DND-41 (cell line): ENCODE measurements around the gene SLC37A3.
"Not testable (repeated sequence)": the region's sequence is repeated elsewhere in the genome, so short reads cannot be mapped to it uniquely, and the experiment has no call there.

Experiments
- ATAC-seq: fragments of 200-7000 bp; cut with Tn5 transposase; 3 replicates; pipeline ENCODE4 v1.9.1; 2021; ENCODE audit warnings: low read depth; ENCODE audit not compliant: insufficient read depth
- DNase-seq: peaks from one replicate; pipeline ENCODE4 v3.0.0-alpha.2; 2020
- H2AFZ ChIP-seq: 2 replicates; pipeline ENCODE4 v1.6.0; 2012; ENCODE audit warnings: low read depth, low read length
- H3K27ac ChIP-seq: 2 replicates; pipeline ENCODE4 v1.5.1; 2012; ENCODE audit warnings: low read length, inconsistent platforms
- H3K27me3 ChIP-seq: fragments of 200-600 bp; sonication (generic); 2 replicates; pipeline ENCODE4 v1.6.0; 2012; ENCODE audit warnings: low read length, mild to moderate bottlenecking, inconsistent platforms; ENCODE audit not compliant: insufficient read depth, poor library complexity
- H3K36me3 ChIP-seq: 2 replicates; pipeline ENCODE4 v1.5.1; 2012; ENCODE audit warnings: low read length, inconsistent platforms; ENCODE audit not compliant: insufficient read depth
- H3K4me1 ChIP-seq: 2 replicates; pipeline ENCODE4 v1.5.1; 2012; ENCODE audit warnings: mild to moderate bottlenecking, low read length; ENCODE audit not compliant: insufficient read depth
- H3K4me2 ChIP-seq: 2 replicates; pipeline ENCODE4 v1.6.0; 2012; ENCODE audit warnings: mild to moderate bottlenecking, moderate library complexity, low read length, inconsistent platforms; ENCODE audit not compliant: insufficient read depth
- H3K4me3 ChIP-seq, 2 experiments: fragments of 200-600 bp in 1 of 2; shearing (Covaris generic) in 1 of 2; 2 replicates each; pipeline ENCODE4 v1.5.1; 2012 to 2016; ENCODE audit warnings: inconsistent platforms in 2 of 2, low read length in 2 of 2, mild to moderate bottlenecking in 2 of 2, low read depth in 1 of 2, moderate library complexity in 1 of 2
- H3K79me2 ChIP-seq: 2 replicates; pipeline ENCODE4 v1.6.0; 2012; ENCODE audit warnings: low read length, inconsistent platforms; ENCODE audit not compliant: insufficient read depth
- H3K9ac ChIP-seq: 2 replicates; pipeline ENCODE4 v1.6.0; 2012; ENCODE audit warnings: low read depth, mild to moderate bottlenecking, inconsistent platforms, low read length, moderate library complexity
- H3K9me3 ChIP-seq: 2 replicates; pipeline ENCODE4 v1.5.1; 2012; ENCODE audit warnings: low read length, moderate library complexity, mild to moderate bottlenecking, inconsistent platforms; ENCODE audit not compliant: insufficient read depth, severe bottlenecking
- H4K20me1 ChIP-seq: 2 replicates; pipeline ENCODE4 v1.6.0; 2012; ENCODE audit warnings: low read length; ENCODE audit not compliant: insufficient read depth
- EZH2 ChIP-seq: IDR thresholded peaks from 3 replicates; pipeline ENCODE4 v1.6.1; 2012; ENCODE audit warnings: borderline replicate concordance, low read depth, mild to moderate bottlenecking, moderate library complexity, low read length, inconsistent platforms; ENCODE audit not compliant: severe bottlenecking
- TF ChIP-seq, protein P1 (sequence below): IDR thresholded peaks from 2 replicates; pipeline ENCODE4 v1.5.1; 2012; ENCODE audit warnings: borderline replicate concordance, low read length, moderate library complexity, mild to moderate bottlenecking; ENCODE audit not compliant: poor library complexity, severe bottlenecking; ENCODE audit errors: extremely low read depth

Gene SLC37A3

DNA sequence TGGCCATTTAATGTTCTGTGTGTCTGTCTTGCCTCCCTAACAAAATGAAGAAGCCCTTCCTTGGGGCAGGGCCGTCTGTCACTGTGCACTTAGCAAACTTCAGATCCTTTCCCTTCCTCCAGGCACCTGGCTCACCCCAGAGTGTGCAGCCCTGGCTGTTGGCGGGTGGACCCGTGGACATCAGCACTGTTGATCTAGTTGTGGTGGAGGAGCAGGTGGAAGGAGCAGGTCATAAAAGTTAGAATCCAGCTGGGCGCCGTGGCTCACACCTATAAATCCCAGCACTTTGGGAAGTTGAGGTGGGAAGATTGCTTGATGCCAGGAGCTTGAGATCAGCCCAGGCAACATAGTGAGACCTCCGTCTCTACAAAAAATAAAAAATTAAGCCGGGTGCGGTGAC lies 18.2 kb upstream of the SLC37A3 start:
- Histone ChIP-seq H3K9ac (no peak overlapping the region), H3K27ac (0 out of 2 replicates have a peak overlapping the region, but pooled peaks have one; percentile 44), H3K27me3 (no peaks in the 10 kb centered on the region), H3K4me3 (no peak overlapping the region), H3K4me2 (no peak overlapping the region), H3K79me2 (no peaks in the 10 kb centered on the region), H2AFZ (no peak overlapping the region), H3K9me3 (no peaks in the 10 kb centered on the region), H3K4me1 (peaks cover 20% of the 10 kb centered on the region), H4K20me1 (no peaks in the 10 kb centered on the region), H3K36me3 (no peaks in the 10 kb centered on the region)
- no peak for TF ChIP-seq EZH2
- TF ChIP-seq, protein P1, sequence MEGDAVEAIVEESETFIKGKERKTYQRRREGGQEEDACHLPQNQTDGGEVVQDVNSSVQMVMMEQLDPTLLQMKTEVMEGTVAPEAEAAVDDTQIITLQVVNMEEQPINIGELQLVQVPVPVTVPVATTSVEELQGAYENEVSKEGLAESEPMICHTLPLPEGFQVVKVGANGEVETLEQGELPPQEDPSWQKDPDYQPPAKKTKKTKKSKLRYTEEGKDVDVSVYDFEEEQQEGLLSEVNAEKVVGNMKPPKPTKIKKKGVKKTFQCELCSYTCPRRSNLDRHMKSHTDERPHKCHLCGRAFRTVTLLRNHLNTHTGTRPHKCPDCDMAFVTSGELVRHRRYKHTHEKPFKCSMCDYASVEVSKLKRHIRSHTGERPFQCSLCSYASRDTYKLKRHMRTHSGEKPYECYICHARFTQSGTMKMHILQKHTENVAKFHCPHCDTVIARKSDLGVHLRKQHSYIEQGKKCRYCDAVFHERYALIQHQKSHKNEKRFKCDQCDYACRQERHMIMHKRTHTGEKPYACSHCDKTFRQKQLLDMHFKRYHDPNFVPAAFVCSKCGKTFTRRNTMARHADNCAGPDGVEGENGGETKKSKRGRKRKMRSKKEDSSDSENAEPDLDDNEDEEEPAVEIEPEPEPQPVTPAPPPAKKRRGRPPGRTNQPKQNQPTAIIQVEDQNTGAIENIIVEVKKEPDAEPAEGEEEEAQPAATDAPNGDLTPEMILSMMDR, result no peak
- peak; percentile 36; the same call in 1 of the 3 replicates for ATAC-seq
- peak; percentile 20 for DNase-seq

GRCh38 chr7:140415816-140416215 lies 17.5 kb upstream of the SLC37A3 start:
- H3K9ac ChIP-seq, H3K9me3 ChIP-seq, H3K4me3 ChIP-seq, H3K27me3 ChIP-seq, DNase-seq, H4K20me1 ChIP-seq, H3K4me2 ChIP-seq, H3K27ac ChIP-seq, H3K36me3 ChIP-seq, ATAC-seq, H2AFZ ChIP-seq, H3K79me2 ChIP-seq: not testable (repeated sequence)
- H3K4me1 ChIP-seq, result peaks cover 20% of the 10 kb centered on the region

GRCh38 chr7:140415361-140415760 lies 17.0 kb upstream of the SLC37A3 start:
- no peaks in the 10 kb centered on the region for H3K9me3 ChIP-seq
- H3K27ac ChIP-seq, result no peak overlapping the region
- no peak for DNase-seq
- no peak overlapping the region for H3K4me2 ChIP-seq
- no peak for ATAC-seq
- H3K36me3 ChIP-seq, result no peaks in the 10 kb centered on the region
- H2AFZ ChIP-seq, result no peak overlapping the region
- no peaks in the 10 kb centered on the region for H3K27me3 ChIP-seq
- no peaks in the 10 kb centered on the region for H4K20me1 ChIP-seq
- no peak overlapping the region for H3K9ac ChIP-seq
- no peak for TF ChIP-seq EZH2
- TF ChIP-seq, protein P1, result no peak
- H3K4me1 ChIP-seq, result peaks cover 20% of the 10 kb centered on the region
- no peaks in the 10 kb centered on the region for H3K79me2 ChIP-seq
- no peak overlapping the region for H3K4me3 ChIP-seq

DNA sequence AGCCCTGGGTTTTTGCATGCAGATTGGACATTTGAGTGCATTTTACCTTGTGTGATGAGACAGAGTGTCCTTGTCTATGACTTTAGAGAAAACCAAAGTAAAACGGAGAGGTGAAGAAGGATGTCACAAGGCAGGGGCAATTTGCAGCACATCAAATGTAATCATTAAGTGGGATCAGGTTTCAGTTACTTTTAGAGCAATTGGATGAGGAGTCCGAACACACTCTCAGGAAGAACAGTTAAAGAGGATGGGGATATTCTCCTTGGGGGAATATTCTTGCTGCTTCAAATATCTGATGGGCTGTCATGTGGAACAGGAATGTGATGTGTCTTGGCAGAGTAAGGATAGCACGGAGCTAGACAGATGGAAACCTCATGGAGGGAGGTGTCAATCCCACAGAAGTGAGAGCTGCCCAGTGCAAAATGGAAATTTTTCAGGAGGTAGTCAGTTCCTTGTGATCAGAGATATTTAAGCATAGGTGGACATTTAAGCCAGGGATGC lies 6.3 kb upstream of the SLC37A3 start:
- no peak for TF ChIP-seq EZH2
- TF ChIP-seq, protein P1, result no peak
- H3K4me3 ChIP-seq, result no peak overlapping the region
- H4K20me1 ChIP-seq, result no peaks in the 10 kb centered on the region
- peak overlapping the region; percentile 57 for H2AFZ ChIP-seq
- H3K4me2 ChIP-seq, result peak overlapping the region; percentile 56; the same call in 1 of the 2 replicates
- H3K36me3 ChIP-seq, result no peaks in the 10 kb centered on the region
- DNase-seq (no peak), ATAC-seq (no peak)
- H3K9ac ChIP-seq, result no peak overlapping the region
- no peaks in the 10 kb centered on the region for H3K9me3 ChIP-seq
- H3K4me1 ChIP-seq, result peaks cover 14% of the 10 kb centered on the region
- H3K79me2 ChIP-seq, result no peaks in the 10 kb centered on the region
- H3K27ac ChIP-seq, result peak overlapping the region; percentile 52
- H3K27me3 ChIP-seq, result no peaks in the 10 kb centered on the region
